Calu3 (cell line): ENCODE results near the gene HNRNPA1. TPM values are rescaled to one million over a fixed set of nuclear protein-coding genes. Genes with fewer than 3 reads are reported as not detected.

Experiments used
- BruUV-seq: library from RNA; stranded (reverse); fragments of 400-500 nt; replicated peaks from 2 replicates; lab custom pipeline; 2021; lab: Mats Ljungman, UMichigan
- CTCF ChIA-PET: fragments of 300-600 bp; sonication (Branson Sonifier 250); formaldehyde crosslinking; loops from one replicate; lab custom pipeline; 2022; ENCODE audit warnings: antibody characterized with exemption; lab: Charles Lee
- DNase-seq: peaks from one replicate; pipeline ENCODE4 v3.0.0; 2022
- H3K27ac Mint-ChIP-seq: one replicate; pipeline ENCODE4 v1.8.0; 2022; ENCODE audit warnings: mixed read lengths; ENCODE audit not compliant: unreplicated experiment
- H3K27me3 Mint-ChIP-seq: one replicate; pipeline ENCODE4 v1.8.0; 2022; ENCODE audit warnings: mixed read lengths; ENCODE audit not compliant: unreplicated experiment
- H3K36me3 Mint-ChIP-seq: one replicate; pipeline ENCODE4 v1.8.0; 2022; ENCODE audit warnings: mild to moderate bottlenecking, moderate library complexity, mixed read lengths; ENCODE audit not compliant: insufficient read depth, unreplicated experiment
- H3K4me1 Mint-ChIP-seq: one replicate; pipeline ENCODE4 v1.8.0; 2022; ENCODE audit warnings: mild to moderate bottlenecking, low read depth, mixed read lengths; ENCODE audit not compliant: unreplicated experiment
- H3K4me3 Mint-ChIP-seq: one replicate; pipeline ENCODE4 v1.8.0; 2022; ENCODE audit warnings: mild to moderate bottlenecking, low read depth, moderate library complexity, mixed read lengths; ENCODE audit not compliant: unreplicated experiment
- H3K9me3 Mint-ChIP-seq: one replicate; pipeline ENCODE4 v1.8.0; 2022; ENCODE audit warnings: low read depth, mixed read lengths; ENCODE audit not compliant: unreplicated experiment
- intact Hi-C: fragments of 100-400 bp; cut with micrococcal nuclease; formaldehyde crosslinking; loops from one replicate; pipeline ENCODE4 v1.10.0; 2022; ENCODE audit not compliant: unreplicated experiment
- total RNA-seq: library from RNA; stranded (reverse); gene quantifications from 2 replicates; pipeline ENCODE4 v1.2.3, GENCODE V29; 2022
- TF ChIP-seq, protein P1 (sequence below): fragments of 200-600 bp; IDR thresholded peaks from one replicate; pipeline ENCODE4 v1.8.0; 2022; ENCODE audit warnings: antibody characterized with exemption; ENCODE audit not compliant: unreplicated experiment

HNRNPA1 gene
- total RNA-seq, 1 experiment from 2014 or later = 1,161 TPM

DNA sequence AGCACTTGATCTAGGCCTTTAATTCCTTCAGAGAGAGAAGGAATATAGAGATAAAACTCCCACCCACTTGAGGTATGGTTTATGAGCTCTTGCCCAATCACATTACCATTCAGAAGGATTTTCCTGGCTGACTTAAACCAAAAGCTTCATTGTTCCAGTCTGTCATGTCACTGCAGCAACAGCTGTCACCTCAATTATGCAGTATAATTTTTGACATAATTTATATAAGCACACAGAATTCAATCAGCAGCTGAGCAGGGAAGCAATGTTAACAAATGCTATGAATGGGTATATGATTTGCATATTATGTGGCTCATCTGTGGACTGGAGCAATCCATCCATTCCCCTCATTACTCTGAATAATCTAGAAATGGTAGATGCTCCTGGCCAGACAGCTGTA, 40.9 kb upstream of the HNRNPA1 start:
- Mint-ChIP-seq H3K4me3 (no peak overlapping the region), H3K27ac (no peak overlapping the region), H3K36me3 (peaks cover 30% of the 10 kb centered on the region), H3K9me3 (no peaks in the 10 kb centered on the region), H3K4me1 (no peaks in the 10 kb centered on the region), H3K27me3 (no peaks in the 10 kb centered on the region)
- DNase-seq = no peak
- CTCF ChIA-PET = no interaction called here
- intact Hi-C loops = no loop called here
- TF ChIP-seq, protein P1, sequence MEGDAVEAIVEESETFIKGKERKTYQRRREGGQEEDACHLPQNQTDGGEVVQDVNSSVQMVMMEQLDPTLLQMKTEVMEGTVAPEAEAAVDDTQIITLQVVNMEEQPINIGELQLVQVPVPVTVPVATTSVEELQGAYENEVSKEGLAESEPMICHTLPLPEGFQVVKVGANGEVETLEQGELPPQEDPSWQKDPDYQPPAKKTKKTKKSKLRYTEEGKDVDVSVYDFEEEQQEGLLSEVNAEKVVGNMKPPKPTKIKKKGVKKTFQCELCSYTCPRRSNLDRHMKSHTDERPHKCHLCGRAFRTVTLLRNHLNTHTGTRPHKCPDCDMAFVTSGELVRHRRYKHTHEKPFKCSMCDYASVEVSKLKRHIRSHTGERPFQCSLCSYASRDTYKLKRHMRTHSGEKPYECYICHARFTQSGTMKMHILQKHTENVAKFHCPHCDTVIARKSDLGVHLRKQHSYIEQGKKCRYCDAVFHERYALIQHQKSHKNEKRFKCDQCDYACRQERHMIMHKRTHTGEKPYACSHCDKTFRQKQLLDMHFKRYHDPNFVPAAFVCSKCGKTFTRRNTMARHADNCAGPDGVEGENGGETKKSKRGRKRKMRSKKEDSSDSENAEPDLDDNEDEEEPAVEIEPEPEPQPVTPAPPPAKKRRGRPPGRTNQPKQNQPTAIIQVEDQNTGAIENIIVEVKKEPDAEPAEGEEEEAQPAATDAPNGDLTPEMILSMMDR = no peak
- no TSS peak for BruUV-seq

DNA sequence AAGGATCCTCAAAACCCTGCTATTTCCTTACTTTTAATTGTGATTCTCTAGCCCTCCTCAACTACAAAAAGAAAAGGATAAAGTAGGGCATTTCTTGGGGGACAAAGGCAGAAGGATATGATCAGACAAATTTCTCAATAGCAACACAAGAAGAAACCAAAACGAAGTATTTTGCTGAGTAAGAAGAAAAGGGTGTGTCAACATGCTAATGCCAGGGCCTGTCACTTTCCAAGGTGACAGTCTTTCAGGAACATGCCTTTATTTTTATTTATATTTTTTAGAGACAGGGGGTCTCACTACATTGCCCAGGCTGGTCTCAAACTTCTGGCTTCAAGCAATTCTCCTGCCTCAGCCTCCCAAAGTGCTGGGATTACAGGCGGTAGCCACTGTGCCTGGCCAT, 40.4 kb upstream of the HNRNPA1 start:
- Mint-ChIP-seq H3K9me3 (no peaks in the 10 kb centered on the region), H3K4me3 (no peak overlapping the region), H3K27ac (no peak overlapping the region), H3K36me3 (peaks cover 32% of the 10 kb centered on the region), H3K27me3 (no peaks in the 10 kb centered on the region), H3K4me1 (no peaks in the 10 kb centered on the region)
- BruUV-seq = no TSS peak
- CTCF ChIA-PET = no interaction called here
- DNase-seq = no peak
- intact Hi-C loops = no loop called here
- TF ChIP-seq, protein P1 = no peak

DNA sequence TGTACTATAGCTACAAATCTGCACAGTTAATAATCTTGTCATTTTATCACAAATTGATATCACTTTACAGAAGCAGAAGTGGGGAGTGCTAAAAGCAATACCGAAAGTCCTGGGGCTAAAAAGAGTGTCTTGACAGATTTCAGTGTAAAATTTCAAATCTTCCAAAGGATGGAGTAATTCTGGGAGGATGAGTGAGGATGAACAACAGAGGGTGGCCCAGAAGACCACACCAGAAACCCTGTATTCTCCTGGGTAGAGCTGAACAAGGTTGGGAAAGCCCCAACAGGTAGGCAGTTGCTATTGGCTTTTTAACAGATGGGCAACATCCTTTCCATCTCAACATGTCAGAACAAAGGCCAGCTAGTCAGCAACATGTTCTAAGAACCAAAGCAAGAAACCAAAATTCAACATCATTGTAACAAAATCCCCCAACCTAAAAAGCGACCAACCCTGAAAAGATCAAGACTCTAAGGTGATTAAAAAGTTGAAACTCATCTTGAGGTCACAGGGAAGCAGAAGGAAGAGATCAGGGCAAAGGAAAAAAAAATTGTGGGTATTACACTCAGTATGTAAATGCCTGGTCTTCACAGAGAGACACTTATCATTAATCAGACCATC, 39.4 kb upstream of the HNRNPA1 start:
- no peaks in the 10 kb centered on the region for H3K9me3 Mint-ChIP-seq
- no peak overlapping the region for H3K4me3 Mint-ChIP-seq
- H3K4me1 Mint-ChIP-seq = no peaks in the 10 kb centered on the region
- DNase-seq = no peak
- CTCF ChIA-PET = no interaction called here
- H3K36me3 Mint-ChIP-seq = peaks cover 32% of the 10 kb centered on the region
- no peak overlapping the region for H3K27ac Mint-ChIP-seq
- H3K27me3 Mint-ChIP-seq = no peaks in the 10 kb centered on the region
- intact Hi-C loops = no loop called here
- TSS peak; percentile 8 for BruUV-seq
- TF ChIP-seq, protein P1 = no peak

- intact Hi-C loops = no loop called here
- TF ChIP-seq, protein P1 = no peak
- no TSS peak for BruUV-seq
- Mint-ChIP-seq H3K9me3 (no peaks in the 10 kb centered on the region), H3K4me1 (no peaks in the 10 kb centered on the region), H3K27me3 (no peaks in the 10 kb centered on the region), H3K4me3 (no peak overlapping the region), H3K27ac (no peak overlapping the region), H3K36me3 (peaks cover 41% of the 10 kb centered on the region)
- DNase-seq = no peak
- CTCF ChIA-PET = interaction anchor here (1.2 kb wide), 1 partner anchor 79 kb away, joined by 4 read pairs; the partner anchor contains the start of gene COPZ1
These were observed 34.4 kb upstream of the HNRNPA1 start for GRCh38 chr12:54246011-54246641.
